Sciatic nerve (tissue), 1 donor: ENCODE data around the gene PEAK3. TPM values are rescaled to one million over a fixed set of nuclear protein-coding genes. Genes with fewer than 3 reads are reported as not detected.

Source experiments
- microRNA-seq: library from miRNA; unstranded; fragments of <30 nt; microRNA quantifications from one replicate; pipeline ENCODE4 v1.2.0, GENCODE V29; 2020
- total RNA-seq: library from RNA; stranded (reverse); fragmentation: NEBNext Ultra II Directional; extraction: Animal tissue kit (Norgen Biotek cat#: 25700); gene quantifications from one replicate; pipeline ENCODE4 v1.2.1, GENCODE V29; 2021
- donor health status: DM: no; HTN: no; CAD: no.

The PEAK3 gene
- total RNA-seq, 1 donor from 2014 or later, result 0.71 TPM

Small RNA genes lying within 50 kb of the gene (microRNA-seq; reads per million reads assigned to microRNA genes)
- gene MIR1227, result 1.4 reads per million
- not detected for gene MIR4321

Other genes starting within 250 kb of the PEAK3 start
- gene MKNK2, start 230.9 kb downstream of the PEAK3 start, total RNA-seq, result 140 TPM
- 54.0 TPM for gene MOB3A, start 185.8 kb downstream of the PEAK3 start, total RNA-seq
- gene IZUMO4, start 185.3 kb downstream of the PEAK3 start, total RNA-seq, result 37.8 TPM
- 81.4 TPM for gene AP3D1, start 130.6 kb downstream of the PEAK3 start, total RNA-seq
- gene DOT1L, start 118.2 kb downstream of the PEAK3 start, total RNA-seq, result 26.3 TPM
- gene PLEKHJ1, start 45.8 kb downstream of the PEAK3 start, total RNA-seq, result 34.2 TPM
- 65.0 TPM for gene SF3A2, start 45.4 kb downstream of the PEAK3 start, total RNA-seq
- gene AMH, start 32.9 kb downstream of the PEAK3 start, total RNA-seq, result 1.3 TPM
- not detected for gene JSRP1, start 25.8 kb downstream of the PEAK3 start, total RNA-seq
- gene LINGO3, start 26.0 kb upstream of the PEAK3 start, total RNA-seq, result not detected
- gene LSM7, start 46.4 kb upstream of the PEAK3 start, total RNA-seq, result 46.9 TPM
- 48.0 TPM for gene SPPL2B, start 46.5 kb upstream of the PEAK3 start, total RNA-seq
- not detected for gene TMPRSS9, start 78.1 kb upstream of the PEAK3 start, total RNA-seq
- 37.3 TPM for gene TIMM13, start 145.4 kb upstream of the PEAK3 start, total RNA-seq
- 16.3 TPM for gene LMNB2, start 174.8 kb upstream of the PEAK3 start, total RNA-seq
- 136 TPM for gene GADD45B, start 194.0 kb upstream of the PEAK3 start, total RNA-seq